ENCODE measurements around the gene NPDC1. TPM values are rescaled to one million over a fixed set of nuclear protein-coding genes. Genes with fewer than 3 reads are reported as not detected.

The NPDC1 gene
- total RNA-seq, 3 donors from 2014 or later: 21.9 to 63.9 (median 63.1) TPM

DNA sequence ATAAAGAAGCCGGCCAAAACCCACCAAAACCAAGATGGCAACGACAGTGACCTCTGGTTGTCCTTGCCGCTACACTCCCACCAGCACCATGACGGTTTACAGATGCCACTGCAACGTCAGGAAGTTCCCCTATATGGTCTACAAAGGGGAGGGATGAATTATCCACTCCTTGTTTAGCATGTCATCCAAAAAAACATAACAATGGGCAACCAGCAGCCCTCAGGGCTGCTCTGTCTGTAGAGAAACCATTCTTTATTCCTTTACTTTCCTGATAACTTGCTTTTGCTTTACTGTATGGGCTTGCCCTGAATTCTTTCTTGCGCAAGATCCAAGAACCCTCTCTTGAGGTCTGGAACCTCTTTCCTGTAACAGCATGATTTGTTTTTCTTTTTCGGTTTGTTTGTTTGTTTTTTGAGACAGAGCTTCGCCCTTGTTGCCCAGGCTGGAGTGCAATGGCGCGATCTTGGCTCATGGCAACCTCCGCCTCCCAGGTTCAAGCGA is 29.3 kb upstream of the NPDC1 start:
- intact Hi-C loops (cut with DNase I; ENCODE audit: low total_unique reads): no loop called here
- TF ChIP-seq, protein P1, sequence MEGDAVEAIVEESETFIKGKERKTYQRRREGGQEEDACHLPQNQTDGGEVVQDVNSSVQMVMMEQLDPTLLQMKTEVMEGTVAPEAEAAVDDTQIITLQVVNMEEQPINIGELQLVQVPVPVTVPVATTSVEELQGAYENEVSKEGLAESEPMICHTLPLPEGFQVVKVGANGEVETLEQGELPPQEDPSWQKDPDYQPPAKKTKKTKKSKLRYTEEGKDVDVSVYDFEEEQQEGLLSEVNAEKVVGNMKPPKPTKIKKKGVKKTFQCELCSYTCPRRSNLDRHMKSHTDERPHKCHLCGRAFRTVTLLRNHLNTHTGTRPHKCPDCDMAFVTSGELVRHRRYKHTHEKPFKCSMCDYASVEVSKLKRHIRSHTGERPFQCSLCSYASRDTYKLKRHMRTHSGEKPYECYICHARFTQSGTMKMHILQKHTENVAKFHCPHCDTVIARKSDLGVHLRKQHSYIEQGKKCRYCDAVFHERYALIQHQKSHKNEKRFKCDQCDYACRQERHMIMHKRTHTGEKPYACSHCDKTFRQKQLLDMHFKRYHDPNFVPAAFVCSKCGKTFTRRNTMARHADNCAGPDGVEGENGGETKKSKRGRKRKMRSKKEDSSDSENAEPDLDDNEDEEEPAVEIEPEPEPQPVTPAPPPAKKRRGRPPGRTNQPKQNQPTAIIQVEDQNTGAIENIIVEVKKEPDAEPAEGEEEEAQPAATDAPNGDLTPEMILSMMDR (IDR thresholded peaks at IDR 0.05): no peak
- TF ChIP-seq POLR2A (IDR thresholded peaks at IDR 0.05): no peak
- TF ChIP-seq POLR2AphosphoS5 (IDR thresholded peaks at IDR 0.05): no peak
- H3K9me3 ChIP-seq: no peaks in the 10 kb centered on the region
- peaks cover 11 to 15% of the 10 kb centered on the region in 2 donors for H3K4me1 ChIP-seq
- no peak overlapping the region for H3K4me3 ChIP-seq
- H3K36me3 ChIP-seq: peaks cover 1% of the 10 kb centered on the region
- H3K27me3 ChIP-seq: no peaks in the 10 kb centered on the region
- DNase-seq (ENCODE audit: low spot score in 2 of 2): no peak
- H3K27ac ChIP-seq: no peak overlapping the region

DNA sequence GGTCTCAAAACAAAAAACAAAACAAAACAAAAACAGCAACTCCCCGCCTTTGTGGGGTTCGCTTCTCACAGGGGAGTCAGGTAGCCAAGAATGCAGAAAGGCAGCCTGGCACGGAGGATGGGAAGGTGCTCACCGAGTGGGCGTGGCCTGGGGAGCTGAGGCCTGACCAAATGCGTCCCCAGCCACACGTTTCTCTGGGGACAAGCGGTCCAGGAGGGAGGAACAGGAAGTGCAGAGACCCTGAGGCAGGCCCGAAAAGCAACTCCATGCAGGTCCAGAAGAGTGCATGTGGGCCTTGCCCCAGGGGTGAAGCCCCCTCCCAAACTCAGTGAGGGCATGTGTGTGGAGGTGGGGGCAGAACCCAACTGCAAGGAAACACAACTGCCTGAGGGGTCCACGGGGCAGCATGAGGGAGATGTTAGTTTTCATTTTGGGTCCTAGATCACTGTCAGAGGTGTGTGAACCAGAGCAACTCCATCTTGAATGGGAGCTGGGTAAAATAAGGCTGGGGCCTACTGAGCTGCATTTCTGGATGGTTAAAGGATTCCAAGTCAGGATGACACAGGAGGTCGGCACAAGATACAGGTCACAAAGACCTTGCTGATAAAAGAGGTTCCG is 28.8 kb upstream of the NPDC1 start:
- Histone ChIP-seq H3K4me3 (no peak overlapping the region), H3K9me3 (no peaks in the 10 kb centered on the region), H3K4me1 (peaks cover 11 to 15% of the 10 kb centered on the region in 2 donors), H3K36me3 (no peaks in the 10 kb centered on the region), H3K27me3 (no peaks in the 10 kb centered on the region), H3K27ac (no peak overlapping the region)
- intact Hi-C loops (cut with DNase I; ENCODE audit: low total_unique reads): no loop called here
- TF ChIP-seq POLR2A (IDR thresholded peaks at IDR 0.05): no peak
- TF ChIP-seq POLR2AphosphoS5 (IDR thresholded peaks at IDR 0.05): no peak
- TF ChIP-seq, protein P1 (IDR thresholded peaks at IDR 0.05): no peak
- no peak for DNase-seq (ENCODE audit: low spot score in 2 of 2)

DNA sequence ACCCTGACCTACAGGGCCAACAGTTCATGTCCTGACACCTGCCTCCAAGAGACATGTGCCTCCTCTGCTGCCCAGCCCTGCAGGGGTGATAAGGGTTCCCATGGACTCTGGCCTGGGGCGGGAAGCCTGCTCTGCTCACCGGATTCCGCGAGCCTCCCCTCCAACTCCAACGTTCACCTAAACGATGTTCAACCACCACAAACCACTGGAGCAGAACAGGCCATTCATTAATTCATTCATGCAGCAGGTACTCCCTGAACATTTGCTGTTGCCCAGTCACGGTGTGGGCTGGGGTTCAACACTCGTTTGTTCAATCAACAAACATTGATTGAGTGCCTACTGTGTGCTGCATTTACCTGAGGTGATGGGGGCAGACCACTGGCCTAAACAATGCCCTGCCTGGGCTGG is 28.0 kb upstream of the NPDC1 start:
- peaks cover 11 to 15% of the 10 kb centered on the region in 2 donors for H3K4me1 ChIP-seq
- H3K4me3 ChIP-seq: no peak overlapping the region

DNA sequence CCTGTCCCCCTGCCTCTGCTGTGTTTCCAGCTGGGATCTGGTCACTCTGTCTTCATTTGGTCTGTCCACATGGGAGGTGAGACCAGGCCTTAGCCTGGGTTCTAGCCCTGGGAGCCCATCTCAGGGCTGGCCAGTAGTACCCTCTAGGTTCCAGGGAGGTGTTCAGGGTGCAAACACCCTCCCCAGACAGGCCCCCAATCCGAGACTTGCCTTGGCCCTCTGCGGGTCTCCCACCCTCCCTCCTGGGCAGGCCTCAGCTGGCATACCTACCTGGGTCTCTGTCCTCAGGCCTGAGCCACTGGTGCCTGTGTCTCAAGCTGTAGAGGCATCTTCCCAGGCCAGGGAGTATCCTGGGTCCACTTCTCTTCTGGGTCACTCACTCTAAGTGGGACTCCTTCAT is 25.3 kb upstream of the NPDC1 start:
- TF ChIP-seq POLR2A (IDR thresholded peaks at IDR 0.05) (no peak), POLR2AphosphoS5 (IDR thresholded peaks at IDR 0.05) (no peak)
- TF ChIP-seq, protein P1 (IDR thresholded peaks at IDR 0.05): no peak
- intact Hi-C loops (cut with DNase I; ENCODE audit: low total_unique reads): no loop called here
- peak overlapping the region; percentile 82 to 91 for H3K27ac ChIP-seq
- peak overlapping the region in 2 of 3 donors; percentile 55 to 74 for H3K4me3 ChIP-seq
- DNase-seq (ENCODE audit: low spot score in 2 of 2): no peak
- H3K27me3 ChIP-seq: peaks cover 0 to 4% of the 10 kb centered on the region in 2 donors
- no peaks in the 10 kb centered on the region for H3K36me3 ChIP-seq
- peaks cover 6 to 7% of the 10 kb centered on the region in 2 donors for H3K4me1 ChIP-seq
- no peaks in the 10 kb centered on the region for H3K9me3 ChIP-seq

More for the DNA sequence above, 28.0 kb upstream of the NPDC1 start:
- TF ChIP-seq POLR2A (IDR thresholded peaks at IDR 0.05) (no peak), POLR2AphosphoS5 (IDR thresholded peaks at IDR 0.05) (no peak)
- TF ChIP-seq, protein P1 (IDR thresholded peaks at IDR 0.05): no peak
- no peaks in the 10 kb centered on the region for H3K9me3 ChIP-seq
- no peak for DNase-seq (ENCODE audit: low spot score in 2 of 2)
- H3K36me3 ChIP-seq: no peaks in the 10 kb centered on the region
- H3K27me3 ChIP-seq: peaks cover 0 to 3% of the 10 kb centered on the region in 2 donors
- intact Hi-C loops (cut with DNase I; ENCODE audit: low total_unique reads): no loop called here
- H3K27ac ChIP-seq: no peak overlapping the region

DNA sequence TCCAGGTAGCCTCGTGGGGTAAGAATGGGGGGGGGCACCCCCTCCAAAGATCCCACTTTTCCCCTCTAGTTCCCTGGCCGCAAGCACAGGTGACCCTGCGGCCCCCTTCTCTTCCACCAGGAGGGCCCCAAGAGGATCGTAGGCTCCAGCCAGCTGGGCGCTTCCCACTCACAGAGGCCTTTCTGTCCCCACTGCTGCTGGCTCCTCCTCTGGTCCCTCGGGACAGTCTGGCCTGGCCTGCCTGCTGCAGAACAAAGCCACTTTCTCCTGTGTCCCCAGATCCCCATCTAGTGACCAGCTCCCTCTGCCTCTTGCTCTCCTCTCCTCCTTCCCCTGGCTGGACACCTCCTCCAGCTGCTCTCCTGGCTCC is 24.9 kb upstream of the NPDC1 start:
- Histone ChIP-seq H3K4me3 (peak overlapping the region; percentile 24 to 74 (median 55)), H3K9me3 (no peaks in the 10 kb centered on the region), H3K36me3 (no peaks in the 10 kb centered on the region), H3K4me1 (peaks cover 6 to 7% of the 10 kb centered on the region in 2 donors), H3K27me3 (peaks cover 0 to 4% of the 10 kb centered on the region in 2 donors), H3K27ac (peak overlapping the region; percentile 82 to 91)
- TF ChIP-seq POLR2AphosphoS5 (IDR thresholded peaks at IDR 0.05) (no peak), POLR2A (IDR thresholded peaks at IDR 0.05) (no peak)
- TF ChIP-seq, protein P1 (IDR thresholded peaks at IDR 0.05): peak in 1 of 3 donors; percentile 55
- intact Hi-C loops (cut with DNase I; ENCODE audit: low total_unique reads): no loop called here
- no peak for DNase-seq (ENCODE audit: low spot score in 2 of 2)

All from breast epithelium (tissue), 4 donors.